SK-N-SH treated with all-trans-retinoic acid at 6 μM for 48 hours (cell line): ENCODE results near the gene LAMTOR2.

Experiments
- ATAC-seq: fragments of 200-7000 bp; cut with Tn5 transposase; 3 replicates; pipeline ENCODE4 v1.9.1; 2020; ENCODE audit warnings: mild to moderate bottlenecking, moderate library complexity
- BACH2 ChIP-seq: fragments of 250-450 bp; sonication (Bioruptor Pico); IDR thresholded peaks from 2 replicates; pipeline ENCODE4 v1.9.0; 2021; ENCODE audit warnings: mild to moderate bottlenecking, borderline replicate concordance
- CSDC2 ChIP-seq: fragments of 250-450 bp; sonication (Bioruptor Pico); IDR thresholded peaks from 2 replicates; pipeline ENCODE4 v1.5.0; 2020; ENCODE audit warnings: mild to moderate bottlenecking, moderate library complexity
- GLIS3 ChIP-seq: fragments of 250-450 bp; sonication (Bioruptor Pico); IDR thresholded peaks from 2 replicates; pipeline ENCODE4 v1.5.0; 2020; ENCODE audit warnings: mild to moderate bottlenecking, moderate library complexity
- OSR1 ChIP-seq: fragments of 250-450 bp; sonication (Bioruptor Pico); IDR thresholded peaks from 2 replicates; pipeline ENCODE4 v1.8.0; 2022; ENCODE audit warnings: moderate library complexity, mild to moderate bottlenecking, inconsistent platforms
- PPARA ChIP-seq: fragments of 250-450 bp; sonication (Bioruptor Pico); IDR thresholded peaks from 2 replicates; pipeline ENCODE4 v1.5.0; 2020; ENCODE audit warnings: mild to moderate bottlenecking, borderline replicate concordance
- RARB ChIP-seq: fragments of 250-450 bp; sonication (Bioruptor Pico); IDR thresholded peaks from 2 replicates; pipeline ENCODE4 v1.8.0; 2021; ENCODE audit warnings: mild to moderate bottlenecking, moderate library complexity
- SNAI2 ChIP-seq: fragments of 250-450 bp; sonication (Bioruptor Pico); IDR thresholded peaks from 2 replicates; pipeline ENCODE4 v1.5.0; 2020; ENCODE audit warnings: mild to moderate bottlenecking, moderate library complexity
- TCF4 ChIP-seq: fragments of 250-450 bp; sonication (Bioruptor Pico); IDR thresholded peaks from 2 replicates; pipeline ENCODE4 v1.8.0; 2021; ENCODE audit warnings: mild to moderate bottlenecking, moderate library complexity, borderline replicate concordance
- TOX ChIP-seq: fragments of 250-450 bp; sonication (Bioruptor Pico); IDR thresholded peaks from 2 replicates; pipeline ENCODE4 v1.8.0; 2021; ENCODE audit warnings: mild to moderate bottlenecking, moderate library complexity, borderline replicate concordance
- ZC3H10 ChIP-seq: fragments of 250-450 bp; sonication (Bioruptor Pico); IDR thresholded peaks from 2 replicates; pipeline ENCODE4 v1.5.1; 2021; ENCODE audit warnings: mild to moderate bottlenecking, moderate library complexity
- ZFP3 ChIP-seq: fragments of 250-450 bp; sonication (Bioruptor Pico); IDR thresholded peaks from 2 replicates; pipeline ENCODE4 v1.5.0; 2020; ENCODE audit warnings: mild to moderate bottlenecking, moderate library complexity
- ZNF565 ChIP-seq: fragments of 450-650 bp; formaldehyde crosslinking; conservative IDR thresholded peaks from 2 replicates; pipeline ENCODE4 v1.5.0; 2020; ENCODE audit warnings: low read depth, mild to moderate bottlenecking, moderate library complexity
- ZNF8 ChIP-seq: fragments of 450-650 bp; formaldehyde crosslinking; IDR thresholded peaks from 2 replicates; pipeline ENCODE4 v1.5.0; 2020; ENCODE audit warnings: mild to moderate bottlenecking, moderate library complexity
- TF ChIP-seq, protein P1 (sequence below): fragments of 250-450 bp; sonication (Bioruptor Pico); IDR thresholded peaks from 2 replicates; pipeline ENCODE4 v1.5.1; 2021; ENCODE audit warnings: mild to moderate bottlenecking, moderate library complexity
- TF ChIP-seq, protein P2 (sequence below): fragments of 250-450 bp; sonication (Bioruptor Pico); IDR thresholded peaks from 2 replicates; pipeline ENCODE4 v1.5.1; 2020; ENCODE audit warnings: low read depth, mild to moderate bottlenecking, moderate library complexity
- TF ChIP-seq, protein P3 (sequence below): fragments of 250-450 bp; sonication (Bioruptor Pico); IDR thresholded peaks from 2 replicates; pipeline ENCODE4 v1.5.0; 2020; ENCODE audit warnings: mild to moderate bottlenecking, moderate library complexity
- TF ChIP-seq, protein P4 (sequence below): fragments of 250-450 bp; sonication (Bioruptor Pico); IDR thresholded peaks from 2 replicates; pipeline ENCODE4 v1.8.0; 2020; ENCODE audit warnings: mild to moderate bottlenecking, moderate library complexity, borderline replicate concordance
- TF ChIP-seq, protein P5 (sequence below): fragments of 250-450 bp; sonication (Bioruptor Pico); IDR thresholded peaks from 2 replicates; pipeline ENCODE4 v1.8.0; 2021; ENCODE audit warnings: low read depth, mild to moderate bottlenecking, moderate library complexity, borderline replicate concordance

Gene LAMTOR2

DNA sequence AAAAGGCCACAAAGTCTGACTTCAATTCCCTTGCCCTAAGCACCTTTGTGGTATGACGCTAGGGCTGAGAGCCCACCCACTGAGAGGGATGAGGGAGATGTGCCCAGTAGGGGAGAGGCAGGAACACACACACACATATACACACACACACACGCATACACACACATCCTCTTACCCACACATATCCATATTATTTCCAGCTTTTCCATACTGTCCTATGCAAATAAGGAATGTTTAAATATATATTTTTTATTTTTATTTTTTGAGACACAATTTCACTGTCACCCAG lies 9.4 kb downstream of the LAMTOR2 start:
- TF ChIP-seq CSDC2: no peak
- TF ChIP-seq ZC3H10 (CRISPR knock-in tag): no peak
- TF ChIP-seq, protein P1, sequence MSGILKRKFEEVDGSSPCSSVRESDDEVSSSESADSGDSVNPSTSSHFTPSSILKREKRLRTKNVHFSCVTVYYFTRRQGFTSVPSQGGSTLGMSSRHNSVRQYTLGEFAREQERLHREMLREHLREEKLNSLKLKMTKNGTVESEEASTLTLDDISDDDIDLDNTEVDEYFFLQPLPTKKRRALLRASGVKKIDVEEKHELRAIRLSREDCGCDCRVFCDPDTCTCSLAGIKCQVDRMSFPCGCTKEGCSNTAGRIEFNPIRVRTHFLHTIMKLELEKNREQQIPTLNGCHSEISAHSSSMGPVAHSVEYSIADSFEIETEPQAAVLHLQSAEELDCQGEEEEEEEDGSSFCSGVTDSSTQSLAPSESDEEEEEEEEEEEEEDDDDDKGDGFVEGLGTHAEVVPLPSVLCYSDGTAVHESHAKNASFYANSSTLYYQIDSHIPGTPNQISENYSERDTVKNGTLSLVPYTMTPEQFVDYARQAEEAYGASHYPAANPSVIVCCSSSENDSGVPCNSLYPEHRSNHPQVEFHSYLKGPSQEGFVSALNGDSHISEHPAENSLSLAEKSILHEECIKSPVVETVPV (CRISPR knock-in tag): no peak
- TF ChIP-seq, protein P2, sequence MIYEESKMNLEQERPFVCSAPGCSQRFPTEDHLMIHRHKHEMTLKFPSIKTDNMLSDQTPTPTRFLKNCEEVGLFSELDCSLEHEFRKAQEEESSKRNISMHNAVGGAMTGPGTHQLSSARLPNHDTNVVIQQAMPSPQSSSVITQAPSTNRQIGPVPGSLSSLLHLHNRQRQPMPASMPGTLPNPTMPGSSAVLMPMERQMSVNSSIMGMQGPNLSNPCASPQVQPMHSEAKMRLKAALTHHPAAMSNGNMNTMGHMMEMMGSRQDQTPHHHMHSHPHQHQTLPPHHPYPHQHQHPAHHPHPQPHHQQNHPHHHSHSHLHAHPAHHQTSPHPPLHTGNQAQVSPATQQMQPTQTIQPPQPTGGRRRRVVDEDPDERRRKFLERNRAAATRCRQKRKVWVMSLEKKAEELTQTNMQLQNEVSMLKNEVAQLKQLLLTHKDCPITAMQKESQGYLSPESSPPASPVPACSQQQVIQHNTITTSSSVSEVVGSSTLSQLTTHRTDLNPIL (CRISPR knock-in tag): no peak
- TF ChIP-seq, protein P3, sequence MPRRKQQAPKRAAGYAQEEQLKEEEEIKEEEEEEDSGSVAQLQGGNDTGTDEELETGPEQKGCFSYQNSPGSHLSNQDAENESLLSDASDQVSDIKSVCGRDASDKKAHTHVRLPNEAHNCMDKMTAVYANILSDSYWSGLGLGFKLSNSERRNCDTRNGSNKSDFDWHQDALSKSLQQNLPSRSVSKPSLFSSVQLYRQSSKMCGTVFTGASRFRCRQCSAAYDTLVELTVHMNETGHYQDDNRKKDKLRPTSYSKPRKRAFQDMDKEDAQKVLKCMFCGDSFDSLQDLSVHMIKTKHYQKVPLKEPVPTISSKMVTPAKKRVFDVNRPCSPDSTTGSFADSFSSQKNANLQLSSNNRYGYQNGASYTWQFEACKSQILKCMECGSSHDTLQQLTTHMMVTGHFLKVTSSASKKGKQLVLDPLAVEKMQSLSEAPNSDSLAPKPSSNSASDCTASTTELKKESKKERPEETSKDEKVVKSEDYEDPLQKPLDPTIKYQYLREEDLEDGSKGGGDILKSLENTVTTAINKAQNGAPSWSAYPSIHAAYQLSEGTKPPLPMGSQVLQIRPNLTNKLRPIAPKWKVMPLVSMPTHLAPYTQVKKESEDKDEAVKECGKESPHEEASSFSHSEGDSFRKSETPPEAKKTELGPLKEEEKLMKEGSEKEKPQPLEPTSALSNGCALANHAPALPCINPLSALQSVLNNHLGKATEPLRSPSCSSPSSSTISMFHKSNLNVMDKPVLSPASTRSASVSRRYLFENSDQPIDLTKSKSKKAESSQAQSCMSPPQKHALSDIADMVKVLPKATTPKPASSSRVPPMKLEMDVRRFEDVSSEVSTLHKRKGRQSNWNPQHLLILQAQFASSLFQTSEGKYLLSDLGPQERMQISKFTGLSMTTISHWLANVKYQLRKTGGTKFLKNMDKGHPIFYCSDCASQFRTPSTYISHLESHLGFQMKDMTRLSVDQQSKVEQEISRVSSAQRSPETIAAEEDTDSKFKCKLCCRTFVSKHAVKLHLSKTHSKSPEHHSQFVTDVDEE (CRISPR knock-in tag): no peak
- no peak for TF ChIP-seq BACH2
- TF ChIP-seq, protein P4, sequence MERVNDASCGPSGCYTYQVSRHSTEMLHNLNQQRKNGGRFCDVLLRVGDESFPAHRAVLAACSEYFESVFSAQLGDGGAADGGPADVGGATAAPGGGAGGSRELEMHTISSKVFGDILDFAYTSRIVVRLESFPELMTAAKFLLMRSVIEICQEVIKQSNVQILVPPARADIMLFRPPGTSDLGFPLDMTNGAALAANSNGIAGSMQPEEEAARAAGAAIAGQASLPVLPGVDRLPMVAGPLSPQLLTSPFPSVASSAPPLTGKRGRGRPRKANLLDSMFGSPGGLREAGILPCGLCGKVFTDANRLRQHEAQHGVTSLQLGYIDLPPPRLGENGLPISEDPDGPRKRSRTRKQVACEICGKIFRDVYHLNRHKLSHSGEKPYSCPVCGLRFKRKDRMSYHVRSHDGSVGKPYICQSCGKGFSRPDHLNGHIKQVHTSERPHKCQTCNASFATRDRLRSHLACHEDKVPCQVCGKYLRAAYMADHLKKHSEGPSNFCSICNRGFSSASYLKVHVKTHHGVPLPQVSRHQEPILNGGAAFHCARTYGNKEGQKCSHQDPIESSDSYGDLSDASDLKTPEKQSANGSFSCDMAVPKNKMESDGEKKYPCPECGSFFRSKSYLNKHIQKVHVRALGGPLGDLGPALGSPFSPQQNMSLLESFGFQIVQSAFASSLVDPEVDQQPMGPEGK (CRISPR knock-in tag): no peak
- no peak for TF ChIP-seq GLIS3
- ATAC-seq: no peak

DNA sequence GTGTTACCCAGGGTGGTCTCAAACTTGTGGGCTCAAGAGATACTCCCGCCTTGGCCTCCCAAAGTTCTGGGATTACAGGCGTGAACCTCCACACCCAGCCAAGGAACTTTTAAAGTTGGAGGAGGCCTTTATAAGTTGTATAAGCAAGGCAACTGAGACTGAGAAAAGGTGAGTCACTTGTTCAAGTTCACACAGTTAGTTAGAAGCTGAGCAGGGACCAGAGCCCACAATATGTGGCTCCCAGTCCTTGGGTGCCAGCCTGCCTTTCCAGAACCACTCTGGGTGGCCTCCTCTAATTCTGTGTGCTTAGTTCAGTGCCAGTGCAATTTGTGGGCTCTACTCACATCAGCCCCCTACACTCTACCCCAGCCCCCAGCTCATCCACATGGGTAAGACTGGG lies 10.0 kb downstream of the LAMTOR2 start:
- no peak for ATAC-seq
- no peak for TF ChIP-seq SNAI2 (CRISPR knock-in tag)
- TF ChIP-seq, protein P5, sequence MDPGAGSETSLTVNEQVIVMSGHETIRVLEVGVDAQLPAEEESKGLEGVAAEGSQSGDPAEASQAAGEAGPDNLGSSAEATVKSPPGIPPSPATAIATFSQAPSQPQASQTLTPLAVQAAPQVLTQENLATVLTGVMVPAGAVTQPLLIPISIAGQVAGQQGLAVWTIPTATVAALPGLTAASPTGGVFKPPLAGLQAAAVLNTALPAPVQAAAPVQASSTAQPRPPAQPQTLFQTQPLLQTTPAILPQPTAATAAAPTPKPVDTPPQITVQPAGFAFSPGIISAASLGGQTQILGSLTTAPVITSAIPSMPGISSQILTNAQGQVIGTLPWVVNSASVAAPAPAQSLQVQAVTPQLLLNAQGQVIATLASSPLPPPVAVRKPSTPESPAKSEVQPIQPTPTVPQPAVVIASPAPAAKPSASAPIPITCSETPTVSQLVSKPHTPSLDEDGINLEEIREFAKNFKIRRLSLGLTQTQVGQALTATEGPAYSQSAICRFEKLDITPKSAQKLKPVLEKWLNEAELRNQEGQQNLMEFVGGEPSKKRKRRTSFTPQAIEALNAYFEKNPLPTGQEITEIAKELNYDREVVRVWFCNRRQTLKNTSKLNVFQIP (CRISPR knock-in tag): no peak
- no peak for TF ChIP-seq ZNF565
- TF ChIP-seq, protein P4 (CRISPR knock-in tag): no peak

DNA sequence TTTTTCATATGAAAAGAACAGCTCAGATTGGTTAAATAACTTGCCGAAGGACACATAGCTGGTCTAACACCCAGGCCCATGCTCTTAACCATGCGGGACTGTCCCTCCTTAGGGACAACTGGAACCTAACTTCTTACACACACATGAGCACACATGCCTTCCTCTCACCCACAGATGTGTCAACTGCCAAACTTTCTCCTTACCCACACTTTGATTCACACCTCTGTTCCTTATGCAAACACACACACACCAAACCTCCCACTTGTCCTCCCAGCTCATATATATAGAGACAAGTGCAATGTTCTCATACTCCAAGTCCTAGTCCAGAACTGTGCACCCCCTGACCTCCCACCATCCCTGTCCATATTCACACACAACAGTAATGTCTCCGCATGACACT lies 10.6 kb downstream of the LAMTOR2 start:
- TF ChIP-seq TOX: no peak
- TF ChIP-seq RARB (CRISPR knock-in tag): no peak
- no peak for ATAC-seq

DNA sequence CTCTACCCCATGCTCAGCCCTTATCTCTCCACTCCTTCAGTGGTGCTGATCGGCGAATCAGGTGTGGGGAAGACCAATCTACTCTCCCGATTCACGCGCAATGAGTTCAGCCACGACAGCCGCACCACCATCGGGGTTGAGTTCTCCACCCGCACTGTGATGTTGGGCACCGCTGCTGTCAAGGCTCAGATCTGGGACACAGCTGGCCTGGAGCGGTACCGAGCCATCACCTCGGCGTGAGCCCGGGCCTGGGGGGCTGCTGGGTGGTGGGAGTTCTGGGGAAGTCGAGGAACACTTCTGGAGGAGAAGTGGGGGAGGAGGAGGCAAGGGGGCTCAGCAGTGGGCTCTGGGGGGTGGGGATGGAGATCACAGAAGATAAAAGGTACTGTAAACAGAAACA lies 11.3 kb downstream of the LAMTOR2 start:
- TF ChIP-seq, protein P3 (CRISPR knock-in tag): no peak
- no peak for TF ChIP-seq ZNF8 (CRISPR knock-in tag)
- no peak for TF ChIP-seq PPARA (CRISPR knock-in tag)
- TF ChIP-seq, protein P1 (CRISPR knock-in tag): no peak
- TF ChIP-seq ZFP3 (CRISPR knock-in tag): no peak
- TF ChIP-seq TCF4: no peak
- no peak for TF ChIP-seq GLIS3
- TF ChIP-seq ZNF565: no peak
- no peak for TF ChIP-seq TOX
- no peak for TF ChIP-seq OSR1
- no peak for ATAC-seq
